IPS DF 19.7 (cell line): Measurements from ENCODE around the gene CBFA2T2.

Experiments used
- DNase-seq: peaks from one replicate; pipeline ENCODE4 v3.0.0-alpha.2; 2013; ENCODE audit warnings: low read depth, low spot score

CBFA2T2 gene

GRCh38 chr20:33666293-33667244 is 176.7 kb downstream of the CBFA2T2 start, which contains the start of gene ACTL10:
Gene ACTL10 (plus strand): TSS chr20:33666943. CDS start chr20:33667498, 555 bp downstream.
- peak; percentile 81 for DNase-seq

GRCh38 chr20:33667245-33667675 is 177.4 kb downstream of the CBFA2T2 start:
- DNase-seq, result no peak

DNA sequence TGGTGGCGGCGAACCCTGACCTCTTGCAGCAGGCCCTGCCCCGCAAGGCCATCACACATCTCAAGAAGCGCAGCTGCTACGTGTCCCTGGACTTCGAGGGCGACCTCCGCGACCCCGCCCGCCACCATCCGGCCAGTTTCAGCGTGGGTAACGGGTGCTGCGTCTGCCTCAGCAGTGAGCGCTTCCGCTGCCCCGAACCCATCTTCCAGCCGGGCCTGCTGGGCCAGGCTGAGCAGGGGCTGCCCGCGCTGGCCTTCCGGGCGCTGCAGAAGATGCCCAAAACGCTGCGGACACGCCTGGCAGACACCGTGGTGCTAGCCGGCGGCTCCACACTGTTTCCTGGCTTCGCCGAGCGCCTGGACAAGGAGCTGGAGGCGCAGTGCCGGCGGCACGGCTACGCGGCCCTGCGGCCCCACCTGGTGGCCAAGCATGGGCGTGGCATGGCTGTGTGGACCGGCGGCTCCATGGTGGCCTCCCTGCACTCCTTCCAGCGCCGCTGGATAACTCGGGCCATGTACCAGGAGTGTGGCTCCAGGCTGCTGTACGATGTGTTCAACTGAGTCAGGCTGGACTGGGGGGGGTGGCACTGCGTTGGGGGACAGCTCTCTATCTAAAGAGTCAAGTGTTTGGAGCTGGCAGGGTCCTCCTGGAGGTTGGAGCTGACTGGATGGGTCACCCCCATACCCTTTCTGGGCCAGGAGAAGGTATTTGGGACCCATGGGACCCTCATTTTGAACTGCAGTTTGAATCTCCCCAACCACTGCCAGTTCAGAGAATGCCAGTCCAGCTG is 178.0 kb downstream of the CBFA2T2 start:
- DNase-seq, result no peak

GRCh38 chr20:33668466-33669155 is 178.7 kb downstream of the CBFA2T2 start:
- DNase-seq, result no peak

- DNase-seq, result no peak
These were observed 179.3 kb downstream of the CBFA2T2 start for GRCh38 chr20:33669224-33669623.

- no peak for DNase-seq
These were observed 180.2 kb downstream of the CBFA2T2 start for GRCh38 chr20:33669873-33670640.

DNA sequence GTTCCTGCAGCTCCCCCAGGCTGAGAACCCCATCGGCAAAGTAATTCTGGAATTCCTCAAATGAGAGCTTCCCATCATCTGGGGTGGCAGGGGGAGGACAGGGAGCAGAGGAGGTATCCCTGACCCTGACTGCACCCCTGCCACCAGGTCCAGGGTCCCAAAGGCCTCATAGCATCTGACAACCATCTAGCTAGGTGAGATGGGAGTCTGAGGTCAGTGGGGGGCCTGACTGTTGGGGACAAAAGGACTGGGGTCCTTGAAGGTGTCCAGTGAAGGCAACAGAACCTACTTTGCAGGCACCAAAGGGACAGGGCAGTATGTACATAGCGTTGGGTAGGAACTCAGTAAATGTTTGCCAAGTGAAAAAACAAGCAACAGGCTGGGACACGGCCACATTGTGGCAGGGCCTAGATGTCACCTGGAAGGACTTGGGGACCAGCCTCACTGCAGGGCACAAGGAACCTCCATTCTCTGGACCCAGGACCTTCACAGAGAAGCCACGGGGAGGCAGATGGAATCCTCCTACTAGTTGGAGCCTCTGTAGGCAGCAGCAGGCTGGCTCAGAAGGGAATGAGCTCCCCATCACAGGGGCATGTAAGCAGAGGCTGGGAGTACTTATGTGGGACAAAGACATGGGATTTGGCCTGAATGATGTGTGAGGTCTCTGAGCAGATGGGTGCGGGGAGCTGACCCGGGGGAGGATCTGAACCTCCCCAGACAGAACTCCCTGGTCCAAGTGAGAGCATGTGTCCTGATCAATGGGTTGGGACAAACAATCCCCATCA is 181.0 kb downstream of the CBFA2T2 start:
- DNase-seq, result no peak

DNA sequence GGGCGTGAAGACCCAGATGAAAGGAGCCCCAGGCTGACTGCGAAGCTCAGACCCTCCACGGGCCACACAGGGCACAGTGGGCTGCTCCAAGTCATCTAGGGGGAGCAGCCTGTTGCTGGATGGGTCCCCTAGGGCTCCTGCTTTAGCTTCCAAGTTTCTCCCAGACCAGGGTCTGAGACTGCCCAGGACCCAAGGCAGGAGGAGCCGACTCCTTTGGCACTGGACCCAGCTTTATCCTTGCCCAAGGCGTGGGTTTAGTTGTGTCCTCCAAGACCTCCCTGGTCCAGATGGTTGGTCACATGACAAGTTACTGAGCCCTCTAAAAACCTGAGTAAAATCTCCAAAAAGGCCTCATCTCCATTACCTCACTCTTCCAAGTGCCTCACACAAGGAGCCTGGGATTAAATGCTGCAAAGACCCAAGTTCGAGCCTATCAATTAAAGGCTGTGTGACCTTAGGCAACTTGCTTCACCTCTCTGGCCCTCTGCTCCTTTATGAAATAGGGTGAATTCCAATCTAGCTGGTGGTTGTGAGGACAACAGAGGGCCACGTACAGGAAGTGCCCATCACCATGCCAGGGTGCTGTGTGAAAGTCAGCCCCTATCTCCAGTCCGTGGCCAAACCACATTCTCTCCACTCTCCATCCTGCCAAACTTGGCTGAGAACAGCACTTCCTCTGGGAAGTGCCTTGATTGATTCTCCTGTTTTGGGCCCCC is 181.8 kb downstream of the CBFA2T2 start:
- no peak for DNase-seq

DNA sequence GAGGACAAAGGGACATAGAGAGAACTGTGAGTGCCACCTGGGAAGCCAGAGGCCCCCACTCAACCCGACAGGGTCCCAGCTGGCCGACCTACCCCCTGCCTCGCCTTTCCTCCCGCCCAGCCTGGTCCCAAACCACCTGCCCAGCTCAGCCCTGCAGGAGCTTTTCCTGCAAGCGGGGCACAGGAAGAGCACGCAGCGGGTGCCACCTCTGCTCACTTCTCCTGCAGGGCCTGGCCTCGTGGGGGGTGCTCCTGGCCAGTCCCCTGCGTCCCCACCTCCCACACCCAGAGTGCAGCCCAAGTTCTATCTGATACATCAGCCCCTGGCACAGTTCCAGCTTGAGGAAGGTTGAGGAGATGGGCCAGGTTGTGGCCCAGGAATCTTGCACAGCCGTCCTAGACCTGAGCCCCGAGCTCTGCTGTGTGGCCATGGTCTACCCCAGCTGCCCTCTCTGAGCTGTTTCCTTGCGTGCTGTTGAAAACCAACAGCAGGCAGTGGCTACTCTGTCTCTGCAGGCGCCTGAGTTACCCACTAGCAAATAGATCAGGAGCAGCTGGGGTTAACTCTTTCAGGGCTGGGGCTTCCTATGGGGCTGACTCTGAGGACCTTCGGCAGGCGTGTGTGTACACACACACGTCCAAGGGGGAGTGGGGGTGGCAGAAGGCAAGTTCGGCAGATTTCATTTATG is 182.7 kb downstream of the CBFA2T2 start:
- DNase-seq, result no peak

- no peak for DNase-seq
These were observed 183.2 kb downstream of the CBFA2T2 start for GRCh38 chr20:33673114-33673409.

- no peak for DNase-seq
These were observed 183.8 kb downstream of the CBFA2T2 start for GRCh38 chr20:33673410-33674293.

DNA sequence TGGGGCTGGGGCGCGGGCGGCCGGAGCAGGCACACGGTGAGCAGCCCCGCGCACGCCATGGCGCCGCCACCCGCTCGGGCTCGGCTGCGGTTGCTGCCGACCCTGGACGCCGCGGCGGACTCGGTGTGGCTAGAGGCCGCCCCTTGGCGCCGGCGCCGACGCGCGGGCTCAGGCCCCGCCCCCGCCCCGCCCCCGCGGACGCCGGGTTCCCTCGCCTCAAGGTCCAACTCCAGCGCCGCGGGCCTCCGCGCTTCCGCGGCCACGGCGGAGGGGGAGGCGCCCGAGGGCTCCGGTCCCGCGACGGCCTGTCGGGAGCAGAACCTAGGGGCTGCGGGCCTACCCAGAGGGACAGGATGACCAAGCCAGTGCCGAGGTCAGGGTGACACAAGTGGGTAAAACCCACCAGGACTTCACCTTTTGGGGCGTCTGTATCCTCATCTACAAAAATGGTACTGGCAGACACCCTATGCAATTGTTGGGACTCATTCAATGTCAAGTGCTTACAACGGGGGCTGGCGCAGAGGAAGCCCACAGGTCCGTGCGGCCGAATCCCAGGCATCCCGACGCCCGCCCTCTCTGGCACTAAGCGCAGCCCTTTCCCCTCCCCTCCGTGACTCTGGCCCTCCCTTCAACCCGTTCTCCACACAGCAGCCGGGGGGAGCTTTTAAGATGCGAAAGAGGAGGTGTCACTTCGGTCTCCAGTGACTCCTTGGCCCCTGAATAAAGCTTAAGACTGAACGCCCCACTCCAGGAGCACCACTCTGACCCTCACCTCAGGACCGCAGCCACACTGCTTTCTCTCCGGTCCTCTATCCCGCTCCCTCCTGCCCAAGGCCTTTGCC is 184.6 kb downstream of the CBFA2T2 start, which contains the start of gene NECAB3:
Gene NECAB3, minus strand, starts transcription at position 135 of the 842 bp plus-strand sequence. Its CDS starts 76 bp downstream, at position 59.
- DNase-seq, result no peak

- DNase-seq, result no peak
These were observed 185.5 kb downstream of the CBFA2T2 start for GRCh38 chr20:33675136-33675959.

GRCh38 chr20:33676121-33676520 is 186.2 kb downstream of the CBFA2T2 start:
- no peak for DNase-seq

GRCh38 chr20:33676652-33677645 is 187.1 kb downstream of the CBFA2T2 start:
- DNase-seq, result no peak
